ENCODE data around the gene HSPA1L. TPM values are rescaled to one million over a fixed set of nuclear protein-coding genes. Genes with fewer than 3 reads are reported as not detected.

The HSPA1L gene
- total RNA-seq, 1 donor from 2014 or later = 0.98 TPM

DNA sequence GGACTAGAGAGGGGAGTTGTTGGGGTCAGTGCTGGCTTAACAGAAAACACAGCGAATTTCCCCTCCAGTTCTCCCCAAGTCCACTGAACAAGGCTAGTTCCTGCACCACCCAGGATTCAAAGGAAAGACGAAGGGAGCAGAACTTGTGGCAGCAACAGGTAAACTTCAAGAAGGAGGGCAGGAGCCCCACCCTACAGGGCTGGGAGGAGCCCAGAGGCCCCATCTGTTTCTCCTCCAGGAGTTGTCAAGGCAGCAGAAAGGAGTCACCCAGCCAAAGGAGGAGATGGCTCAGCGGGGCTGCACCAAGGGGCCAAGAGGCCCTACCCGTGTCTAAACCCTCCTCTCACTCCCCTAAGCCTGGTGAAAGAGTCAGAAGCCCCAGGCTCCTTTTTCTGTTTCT, 50.9 kb downstream of the HSPA1L start:
- H3K27ac Mint-ChIP-seq (ENCODE audit: unreplicated experiment) = no peak overlapping the region
- Histone ChIP-seq H3K9ac (ENCODE audit: low read length) (no peak overlapping the region), H2AFZ (ENCODE audit: low read depth, low read length) (no peak overlapping the region), H3K4me1 (ENCODE audit: insufficient read depth, low read length) (peaks cover 12% of the 10 kb centered on the region), H3K36me3 (ENCODE audit: insufficient read depth, low read length) (no peaks in the 10 kb centered on the region), H3K4me2 (ENCODE audit: low read length) (no peak overlapping the region), H3K79me2 (ENCODE audit: insufficient read depth, low read length) (no peaks in the 10 kb centered on the region), H3K27ac (ENCODE audit: low read depth, low read length) (no peak overlapping the region), H3K4me3 (ENCODE audit: insufficient read depth, low read depth, low read length) (no peak overlapping the region), H3K27me3 (ENCODE audit: insufficient read depth, low read length) (no peaks in the 10 kb centered on the region), H3K9me3 (ENCODE audit: insufficient read depth, low read depth, low read length) (no peaks in the 10 kb centered on the region), H4K20me1 (ENCODE audit: insufficient read depth, low read length) (no peaks in the 10 kb centered on the region)
- H3K4me1 Mint-ChIP-seq (ENCODE audit: low read depth, unreplicated experiment) = peaks cover 6% of the 10 kb centered on the region
- no peak overlapping the region for H3K4me3 Mint-ChIP-seq (ENCODE audit: unreplicated experiment)
- FAIRE-seq (no peak), DNase-seq (ENCODE audit: low read depth) (no peak)
- peaks cover 6% of the 10 kb centered on the region for H3K27me3 Mint-ChIP-seq (ENCODE audit: low read depth, unreplicated experiment)
- peaks cover 21% of the 10 kb centered on the region for H3K36me3 Mint-ChIP-seq (ENCODE audit: low read depth, unreplicated experiment)
- no peaks in the 10 kb centered on the region for H3K9me3 Mint-ChIP-seq (ENCODE audit: unreplicated experiment)
- no peak for TF ChIP-seq EZH2 (IDR thresholded peaks at IDR 0.05; ENCODE audit: insufficient read depth, low read length)
- TF ChIP-seq, protein P1, sequence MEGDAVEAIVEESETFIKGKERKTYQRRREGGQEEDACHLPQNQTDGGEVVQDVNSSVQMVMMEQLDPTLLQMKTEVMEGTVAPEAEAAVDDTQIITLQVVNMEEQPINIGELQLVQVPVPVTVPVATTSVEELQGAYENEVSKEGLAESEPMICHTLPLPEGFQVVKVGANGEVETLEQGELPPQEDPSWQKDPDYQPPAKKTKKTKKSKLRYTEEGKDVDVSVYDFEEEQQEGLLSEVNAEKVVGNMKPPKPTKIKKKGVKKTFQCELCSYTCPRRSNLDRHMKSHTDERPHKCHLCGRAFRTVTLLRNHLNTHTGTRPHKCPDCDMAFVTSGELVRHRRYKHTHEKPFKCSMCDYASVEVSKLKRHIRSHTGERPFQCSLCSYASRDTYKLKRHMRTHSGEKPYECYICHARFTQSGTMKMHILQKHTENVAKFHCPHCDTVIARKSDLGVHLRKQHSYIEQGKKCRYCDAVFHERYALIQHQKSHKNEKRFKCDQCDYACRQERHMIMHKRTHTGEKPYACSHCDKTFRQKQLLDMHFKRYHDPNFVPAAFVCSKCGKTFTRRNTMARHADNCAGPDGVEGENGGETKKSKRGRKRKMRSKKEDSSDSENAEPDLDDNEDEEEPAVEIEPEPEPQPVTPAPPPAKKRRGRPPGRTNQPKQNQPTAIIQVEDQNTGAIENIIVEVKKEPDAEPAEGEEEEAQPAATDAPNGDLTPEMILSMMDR (IDR thresholded peaks at IDR 0.05; ENCODE audit: insufficient read depth, low read depth, low read length) = no peak

DNA sequence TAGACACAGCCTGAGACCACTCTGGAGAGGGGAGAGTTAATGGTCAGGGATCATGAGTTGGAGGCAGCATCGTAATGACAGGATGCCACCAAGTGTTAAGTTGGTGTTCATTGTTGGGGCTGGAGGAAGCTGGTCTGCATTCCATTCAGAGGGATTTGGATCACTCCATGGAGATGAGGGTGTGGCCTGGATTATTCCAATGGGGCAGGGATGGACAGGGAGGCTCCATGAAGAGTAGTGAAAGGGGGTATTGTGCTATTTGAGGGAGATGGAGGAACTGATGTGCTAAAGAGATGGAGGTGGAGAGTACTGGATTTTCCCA, 51.5 kb downstream of the HSPA1L start:
- no peaks in the 10 kb centered on the region for H3K9me3 Mint-ChIP-seq (ENCODE audit: unreplicated experiment)
- H3K4me1 Mint-ChIP-seq (ENCODE audit: low read depth, unreplicated experiment) = peaks cover 6% of the 10 kb centered on the region
- FAIRE-seq (peak; percentile 93), DNase-seq (ENCODE audit: low read depth) (peak; percentile 34)
- H3K27me3 Mint-ChIP-seq (ENCODE audit: low read depth, unreplicated experiment) = peaks cover 6% of the 10 kb centered on the region
- no peaks in the 10 kb centered on the region for H3K27me3 ChIP-seq (ENCODE audit: insufficient read depth, low read length)
- no peaks in the 10 kb centered on the region for H4K20me1 ChIP-seq (ENCODE audit: insufficient read depth, low read length)
- no peak overlapping the region for H3K27ac ChIP-seq (ENCODE audit: low read depth, low read length)
- H3K36me3 Mint-ChIP-seq (ENCODE audit: low read depth, unreplicated experiment) = peaks cover 21% of the 10 kb centered on the region
- peak overlapping the region; percentile 25 for H3K4me2 ChIP-seq (ENCODE audit: low read length)
- H3K4me3 ChIP-seq (ENCODE audit: insufficient read depth, low read depth, low read length) = no peak overlapping the region
- no peaks in the 10 kb centered on the region for H3K36me3 ChIP-seq (ENCODE audit: insufficient read depth, low read length)
- TF ChIP-seq EZH2 (IDR thresholded peaks at IDR 0.05; ENCODE audit: insufficient read depth, low read length) = no peak
- TF ChIP-seq, protein P1 (IDR thresholded peaks at IDR 0.05; ENCODE audit: insufficient read depth, low read depth, low read length) = no peak
- no peak overlapping the region for H3K9ac ChIP-seq (ENCODE audit: low read length)
- no peaks in the 10 kb centered on the region for H3K79me2 ChIP-seq (ENCODE audit: insufficient read depth, low read length)
- peak overlapping the region; percentile 17 for H3K27ac Mint-ChIP-seq (ENCODE audit: unreplicated experiment)
- H3K4me3 Mint-ChIP-seq (ENCODE audit: unreplicated experiment) = peak overlapping the region; percentile 8
- no peak overlapping the region for H2AFZ ChIP-seq (ENCODE audit: low read depth, low read length)
- peaks cover 12% of the 10 kb centered on the region for H3K4me1 ChIP-seq (ENCODE audit: insufficient read depth, low read length)
- no peaks in the 10 kb centered on the region for H3K9me3 ChIP-seq (ENCODE audit: insufficient read depth, low read depth, low read length)

DNA sequence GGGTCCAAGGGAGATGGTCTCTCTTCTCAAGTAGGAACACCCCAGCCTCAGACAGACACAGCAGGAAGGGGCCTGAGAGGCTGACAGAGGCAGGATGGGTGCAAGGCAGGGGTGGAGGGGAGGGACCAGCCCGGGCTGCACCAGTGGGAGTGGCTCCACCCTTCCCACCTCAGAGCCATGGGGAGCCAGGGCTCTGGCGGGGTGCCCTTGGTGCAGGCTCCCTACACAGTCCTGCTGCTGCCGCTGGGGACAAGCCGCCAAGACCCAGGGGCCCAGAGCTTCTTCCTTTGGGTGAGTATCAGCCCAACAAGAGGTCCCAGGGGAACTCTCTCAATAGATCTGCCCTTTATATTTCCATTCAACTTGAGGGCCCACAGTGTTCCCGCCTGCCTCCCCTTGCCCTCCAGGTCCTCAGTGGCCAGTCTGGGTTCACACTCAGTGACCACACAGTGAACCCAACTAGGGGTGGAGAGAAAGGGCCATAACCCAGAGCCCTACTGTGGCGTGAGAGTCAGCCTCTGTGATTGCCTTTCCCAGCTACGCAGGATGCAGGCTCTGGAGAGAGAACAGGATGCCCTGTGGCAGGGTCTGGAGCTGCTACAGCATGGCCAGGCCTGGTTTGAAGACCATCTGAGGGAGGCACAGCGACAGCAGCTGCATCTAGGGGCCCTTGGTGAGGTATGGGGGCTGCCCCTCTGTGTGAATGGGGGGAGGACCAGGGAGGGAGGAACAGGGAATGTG, 52.0 kb downstream of the HSPA1L start:
- no peak overlapping the region for H2AFZ ChIP-seq (ENCODE audit: low read depth, low read length)
- no peaks in the 10 kb centered on the region for H3K36me3 ChIP-seq (ENCODE audit: insufficient read depth, low read length)
- FAIRE-seq = no peak
- no peaks in the 10 kb centered on the region for H3K9me3 ChIP-seq (ENCODE audit: insufficient read depth, low read depth, low read length)
- H3K4me2 ChIP-seq (ENCODE audit: low read length) = peak overlapping the region; percentile 25
- H3K4me3 Mint-ChIP-seq (ENCODE audit: unreplicated experiment) = no peak overlapping the region
- no peaks in the 10 kb centered on the region for H3K27me3 ChIP-seq (ENCODE audit: insufficient read depth, low read length)
- H3K79me2 ChIP-seq (ENCODE audit: insufficient read depth, low read length) = no peaks in the 10 kb centered on the region
- H4K20me1 ChIP-seq (ENCODE audit: insufficient read depth, low read length) = no peaks in the 10 kb centered on the region
- peaks cover 24% of the 10 kb centered on the region for H3K36me3 Mint-ChIP-seq (ENCODE audit: low read depth, unreplicated experiment)
- H3K27me3 Mint-ChIP-seq (ENCODE audit: low read depth, unreplicated experiment) = peaks cover 6% of the 10 kb centered on the region
- no peak overlapping the region for H3K9ac ChIP-seq (ENCODE audit: low read length)
- H3K27ac ChIP-seq (ENCODE audit: low read depth, low read length) = no peak overlapping the region
- H3K4me1 Mint-ChIP-seq (ENCODE audit: low read depth, unreplicated experiment) = peaks cover 6% of the 10 kb centered on the region
- H3K9me3 Mint-ChIP-seq (ENCODE audit: unreplicated experiment) = peaks cover 3% of the 10 kb centered on the region
- DNase-seq (ENCODE audit: low read depth) = no peak
- no peak overlapping the region for H3K4me3 ChIP-seq (ENCODE audit: insufficient read depth, low read depth, low read length)
- H3K4me1 ChIP-seq (ENCODE audit: insufficient read depth, low read length) = peaks cover 12% of the 10 kb centered on the region
- no peak for TF ChIP-seq EZH2 (IDR thresholded peaks at IDR 0.05; ENCODE audit: insufficient read depth, low read length)
- H3K27ac Mint-ChIP-seq (ENCODE audit: unreplicated experiment) = peak overlapping the region; percentile 17

Data from astrocyte (in vitro differentiated cells and primary cell).